Liver (tissue), 9 donors: ENCODE measurements around the gene SCTR. TPM values are rescaled to one million over a fixed set of nuclear protein-coding genes. Genes with fewer than 3 reads are reported as not detected.

Experiments
- DNase-seq: peaks from one replicate; pipeline ENCODE4 v3.0.0-alpha.2; 2017; ENCODE audit warnings: low spot score
- H3K27ac ChIP-seq, 2 donors: one replicate each; pipeline ENCODE4 v1.7.0; 2013; ENCODE audit warnings: inconsistent platforms in 2 of 2, low read length in 2 of 2, control low read depth in 1 of 2, low read depth in 1 of 2, mild to moderate bottlenecking in 1 of 2
- H3K27me3 ChIP-seq, 4 donors: one replicate each; pipeline versions ENCODE4 v1.6.1 to v1.7.0; 2013; ENCODE audit warnings: low read length in 3 of 4, inconsistent platforms in 1 of 4, mild to moderate bottlenecking in 1 of 4, moderate library complexity in 1 of 4; ENCODE audit not compliant: control insufficient read depth in 4 of 4, insufficient read depth in 4 of 4
- H3K36me3 ChIP-seq, 4 donors: one replicate each; pipeline versions ENCODE4 v1.6.1 to v1.7.0; 2013; ENCODE audit warnings: low read length in 3 of 4, mild to moderate bottlenecking in 3 of 4, low read depth in 1 of 4, moderate library complexity in 1 of 4; ENCODE audit not compliant: control insufficient read depth in 4 of 4, insufficient read depth in 3 of 4
- H3K4me1 ChIP-seq, 4 donors: one replicate each; pipeline versions ENCODE4 v1.6.1 to v1.7.0; 2013; ENCODE audit warnings: low read length in 3 of 4, mild to moderate bottlenecking in 3 of 4, moderate library complexity in 1 of 4; ENCODE audit not compliant: control insufficient read depth in 4 of 4, insufficient read depth in 4 of 4
- H3K4me3 ChIP-seq, 3 donors: one replicate each; pipeline versions ENCODE4 v1.6.1 to v1.7.0; 2013; ENCODE audit warnings: low read length in 3 of 3, control low read depth in 1 of 3, low read depth in 1 of 3, mild to moderate bottlenecking in 1 of 3
- H3K9ac ChIP-seq, 2 donors: one replicate each; pipeline ENCODE4 v1.7.0; 2013; ENCODE audit warnings: low read length in 2 of 2, mild to moderate bottlenecking in 2 of 2, moderate library complexity in 2 of 2, control low read depth in 1 of 2, low read depth in 1 of 2
- H3K9me3 ChIP-seq, 4 donors: one replicate each; pipeline versions ENCODE4 v1.6.1 to v1.7.0; 2013; ENCODE audit warnings: low read length in 3 of 4; ENCODE audit not compliant: control insufficient read depth in 4 of 4
- ATF3 ChIP-seq: IDR thresholded peaks from 2 replicates; pipeline ENCODE4 v1.6.1; 2016; ENCODE audit warnings: antibody characterized with exemption
- CTCF ChIP-seq: fragments of 150-350 bp; IDR thresholded peaks from 2 replicates; pipeline ENCODE4 v1.5.1; 2017; ENCODE audit warnings: improper control_type of control experiment, low read depth, low read length; ENCODE audit not compliant: missing input control
- EGR1 ChIP-seq, 2 donors: IDR thresholded peaks; 2 replicates each; pipeline ENCODE4 v1.6.1; 2016 to 2018; ENCODE audit warnings: antibody characterized with exemption in 2 of 2, low read depth in 2 of 2
- FOXA1 ChIP-seq: IDR thresholded peaks from 2 replicates; pipeline ENCODE4 v1.6.1; 2016; ENCODE audit warnings: antibody characterized with exemption
- FOXA2 ChIP-seq: IDR thresholded peaks from 2 replicates; pipeline ENCODE4 v1.6.1; 2016; ENCODE audit warnings: antibody characterized with exemption
- GABPA ChIP-seq, 2 donors: IDR thresholded peaks in 1 of 2; conservative IDR thresholded peaks in 1 of 2; 2 replicates each; pipeline ENCODE4 v1.6.1; 2016; ENCODE audit warnings: antibody characterized with exemption in 2 of 2, mild to moderate bottlenecking in 1 of 2, moderate library complexity in 1 of 2
- HNF4A ChIP-seq, 2 donors: conservative IDR thresholded peaks; 2 replicates each; pipeline ENCODE4 v1.6.1; 2016; ENCODE audit warnings: antibody characterized with exemption in 2 of 2, mild to moderate bottlenecking in 2 of 2
- HNF4G ChIP-seq: IDR thresholded peaks from 2 replicates; pipeline ENCODE4 v1.6.1; 2016; ENCODE audit warnings: antibody characterized with exemption
- JUND ChIP-seq, 2 donors: IDR thresholded peaks; 2 replicates each; pipeline ENCODE4 v1.6.1; 2016; ENCODE audit warnings: antibody characterized with exemption in 2 of 2
- MAX ChIP-seq: IDR thresholded peaks from 2 replicates; pipeline ENCODE4 v1.6.1; 2016; ENCODE audit warnings: antibody characterized with exemption
- NR2F2 ChIP-seq: IDR thresholded peaks from 2 replicates; pipeline ENCODE4 v1.6.1; 2016; ENCODE audit warnings: antibody characterized with exemption
- RAD21 ChIP-seq, 2 donors: IDR thresholded peaks; 2 replicates each; pipeline ENCODE4 v1.6.1; 2016; ENCODE audit warnings: antibody characterized with exemption in 2 of 2, mild to moderate bottlenecking in 2 of 2
- REST ChIP-seq: IDR thresholded peaks from 2 replicates; pipeline ENCODE4 v1.6.1; 2016; ENCODE audit warnings: antibody characterized with exemption, mild to moderate bottlenecking
- RXRA ChIP-seq, 2 donors: IDR thresholded peaks; 2 replicates each; pipeline ENCODE4 v1.6.1; 2017 to 2018; ENCODE audit warnings: antibody characterized with exemption in 2 of 2, mild to moderate bottlenecking in 1 of 2
- SP1 ChIP-seq: IDR thresholded peaks from 2 replicates; pipeline ENCODE4 v1.6.1; 2018; ENCODE audit warnings: antibody characterized with exemption, mild to moderate bottlenecking
- TAF1 ChIP-seq: conservative IDR thresholded peaks from 2 replicates; pipeline ENCODE4 v1.6.1; 2016; ENCODE audit warnings: antibody characterized with exemption, mild to moderate bottlenecking
- YY1 ChIP-seq: IDR thresholded peaks from 2 replicates; pipeline ENCODE4 v1.6.1; 2016; ENCODE audit warnings: antibody characterized with exemption, mild to moderate bottlenecking
- ZBTB33 ChIP-seq: IDR thresholded peaks from 2 replicates; pipeline ENCODE4 v1.6.1; 2016; ENCODE audit warnings: antibody characterized with exemption
- WGBS: extraction: QIAGEN DNeasy Blood & Tissue Kit; methylation state at CpG from one replicate; pipeline ENCODE4 v1.1.7; 2013; 5-methylcytosine and 5-hydroxymethylcytosine counted together
- polyA plus RNA-seq, 2 donors: library from polyadenylated mRNA; stranded (reverse) in 1 of 2; unstranded in 1 of 2; fragments of 200-250 nt in 1 of 2; fragments of >200 nt in 1 of 2; fragmentation: Nextera tagmentation in 1 of 2; extraction: Ambion mirVana in 1 of 2; gene quantifications; one replicate each; pipeline versions ENCODE4 v1.2.1 to v1.2.3, GENCODE V29; 2013 to 2015
- total RNA-seq, 2 donors: library from RNA; depleted of rRNA; stranded (reverse); fragments of >200 nt; gene quantifications; one replicate each; pipeline ENCODE4 v1.2.3, GENCODE V29; 2014
- donor health status: healthy.
- donor health status: healthy.
- donor health status: healthy.
- donor health status: healthy.
- donor health status: healthy.

The SCTR gene
- total and polyA plus RNA-seq, 4 donors: 0.17 to 0.47 (median 0.29) TPM

- no peaks in the 10 kb centered on the region for H3K4me1 ChIP-seq
- no peaks in the 10 kb centered on the region for H3K27me3 ChIP-seq
- no peaks in the 10 kb centered on the region for H3K36me3 ChIP-seq
- H3K4me3 ChIP-seq: no peak overlapping the region
- H3K9ac ChIP-seq: no peak overlapping the region
- no peaks in the 10 kb centered on the region for H3K9me3 ChIP-seq
- WGBS: 80% methylated on average over 6 of the region's 6 CpGs
- no peak overlapping the region for H3K27ac ChIP-seq
- no peak for DNase-seq
- TF ChIP-seq FOXA2: no peak
- TF ChIP-seq HNF4G: no peak
- no peak for TF ChIP-seq YY1
- no peak for TF ChIP-seq REST
Observed at GRCh38 chr2:119508756-119509155, 15.5 kb downstream of the SCTR start.

- TF ChIP-seq RAD21 (IDR thresholded peaks at IDR 0.05) (no peak), NR2F2 (no peak), FOXA1 (no peak), GABPA (IDR thresholded peaks at IDR 0.05 in 1 of 2, conservative IDR thresholded peaks at IDR 0.05 in 1 of 2) (no peak), HNF4A (conservative IDR thresholded peaks at IDR 0.05) (no peak), MAX (no peak), CTCF (no peak), ATF3 (no peak), REST (no peak), EGR1 (IDR thresholded peaks at IDR 0.05; ENCODE audit: low read depth in 2 of 2) (no peak), RXRA (IDR thresholded peaks at IDR 0.05) (no peak), ZBTB33 (no peak), SP1 (no peak), TAF1 (no peak), YY1 (no peak), JUND (IDR thresholded peaks at IDR 0.05) (no peak), FOXA2 (no peak), HNF4G (no peak)
- H3K27ac ChIP-seq: no peak overlapping the region
- WGBS: 86% methylated on average over 4 of the region's 4 CpGs
- no peak overlapping the region for H3K4me3 ChIP-seq
- H3K9me3 ChIP-seq: peaks cover 0 to 3% (median under 1%) of the 10 kb centered on the region in 4 donors
- H3K36me3 ChIP-seq: no peaks in the 10 kb centered on the region
- no peak overlapping the region for H3K9ac ChIP-seq
- H3K27me3 ChIP-seq: no peaks in the 10 kb centered on the region
- no peaks in the 10 kb centered on the region for H3K4me1 ChIP-seq
- no peak for DNase-seq
Observed at GRCh38 chr2:119496682-119497081, 27.6 kb downstream of the SCTR start.
